ENCODE results near the gene PSG4.
"Not testable (repeated sequence)": the region's sequence is repeated elsewhere in the genome, so short reads cannot be mapped to it uniquely, and the experiment has no call there.

Gene PSG4

GRCh38 chr19:43197666-43198397, 7.6 kb downstream of the PSG4 start:
- not testable (repeated sequence) for DNase-seq

GRCh38 chr19:43194397-43194796, 11.0 kb downstream of the PSG4 start:
- not testable (repeated sequence) for DNase-seq

GRCh38 chr19:43192381-43193155, 12.9 kb downstream of the PSG4 start:
- DNase-seq = not testable (repeated sequence)

DNA sequence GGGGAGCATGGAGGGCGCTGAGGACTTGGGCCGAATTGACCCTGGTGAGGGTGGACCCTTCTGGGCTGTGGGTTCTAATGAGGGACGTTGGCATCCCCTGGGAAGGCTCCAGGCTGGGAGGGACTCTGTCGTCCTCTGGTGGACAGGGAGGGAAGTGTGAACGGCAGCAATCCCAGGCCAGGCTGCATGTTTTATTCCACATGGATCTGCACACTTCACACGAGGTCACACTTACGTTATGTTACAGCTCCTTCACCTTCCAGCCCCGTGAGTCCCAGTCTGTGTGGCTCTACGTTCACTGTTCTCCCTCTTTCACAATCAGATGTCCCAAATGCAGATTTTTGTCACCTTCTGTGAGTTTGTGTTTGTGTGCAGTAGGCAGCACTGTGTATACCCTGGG, 17.3 kb downstream of the PSG4 start:
- not testable (repeated sequence) for DNase-seq

GRCh38 chr19:43186311-43186935, 19.0 kb downstream of the PSG4 start, which contains the start of gene PSG5:
PSG5 (minus strand) TSS chr19:43186536; CDS start chr19:43186405, 131 bp downstream.
- DNase-seq = peak; percentile 35

- peak; percentile 86 for DNase-seq
Observed at GRCh38 chr19:43181869-43182771, 23.3 kb downstream of the PSG4 start.

GRCh38 chr19:43179569-43180147, 25.8 kb downstream of the PSG4 start:
- DNase-seq = not testable (repeated sequence)

GRCh38 chr19:43178577-43178976, 26.9 kb downstream of the PSG4 start:
- not testable (repeated sequence) for DNase-seq

- not testable (repeated sequence) for DNase-seq
Observed at GRCh38 chr19:43165906-43166305, 39.5 kb downstream of the PSG4 start.

DNA sequence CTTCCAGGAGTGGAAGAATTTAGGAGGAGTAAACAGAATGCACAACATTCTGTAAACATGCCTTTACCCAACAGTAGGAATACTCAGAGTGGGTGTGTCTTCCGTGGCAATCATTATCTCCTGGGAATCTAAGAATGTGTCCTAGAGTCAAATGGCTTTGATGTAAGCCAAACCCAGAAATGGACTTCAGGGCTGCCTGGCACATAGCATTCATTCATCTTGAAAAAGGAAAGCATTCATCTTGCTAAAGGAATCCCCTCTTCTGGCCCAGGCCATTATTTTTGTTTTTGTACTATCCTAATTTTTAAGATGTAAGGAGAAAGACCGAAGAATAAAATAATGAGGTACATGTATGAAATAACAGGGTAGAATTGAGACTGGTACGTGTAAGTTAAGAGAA, 42.3 kb downstream of the PSG4 start:
- DNase-seq = not testable (repeated sequence)

- not testable (repeated sequence) for DNase-seq
Observed at GRCh38 chr19:43162261-43162660, 43.2 kb downstream of the PSG4 start.

- DNase-seq = no peak
Observed at GRCh38 chr19:43152214-43152613, 53.2 kb downstream of the PSG4 start.

DNA sequence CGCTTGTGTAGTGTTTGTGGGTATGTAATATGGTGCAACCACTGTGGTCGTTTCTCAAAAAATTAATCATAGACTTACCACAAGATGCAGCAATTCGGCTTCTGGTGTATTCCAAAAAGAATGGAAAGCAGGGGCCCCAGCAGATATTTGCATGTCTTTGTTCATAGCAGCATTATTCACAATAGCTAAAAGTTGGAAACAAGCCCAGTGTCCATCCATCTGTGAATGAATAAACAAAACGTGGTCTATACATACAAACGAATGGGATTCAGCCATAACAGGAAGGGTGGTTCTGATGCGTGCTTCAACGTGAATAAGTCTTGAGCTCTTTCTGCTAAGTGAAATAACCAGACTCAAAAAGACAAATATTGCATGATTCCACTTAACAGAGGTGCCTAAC, 55.6 kb downstream of the PSG4 start:
- not testable (repeated sequence) for DNase-seq

DNA sequence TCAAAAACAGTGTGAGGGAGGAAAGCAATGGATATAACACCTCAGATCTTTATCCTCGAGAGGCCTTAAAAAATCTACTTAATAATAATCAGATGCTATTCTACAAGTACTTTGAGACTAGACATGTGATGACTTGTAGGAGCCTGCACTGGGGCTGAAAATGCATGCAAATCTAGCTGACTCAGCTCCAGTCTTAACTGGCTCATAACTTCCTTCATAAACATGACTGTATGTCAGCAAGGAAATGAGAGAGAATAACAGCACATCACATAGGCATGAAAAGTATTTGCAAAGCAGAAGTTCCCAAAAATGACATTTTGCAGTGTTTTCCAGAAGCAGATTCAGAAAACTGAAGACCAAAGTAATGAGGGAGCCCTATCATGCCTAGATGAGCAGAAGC, 57.2 kb downstream of the PSG4 start:
- no peak for DNase-seq

All from fibroblast of skin of scalp (primary cell).